K562 treated with DMSO at 1 percent for 4 hours (cell line): ENCODE results near the gene SNRK. TPM values are rescaled to one million over a fixed set of nuclear protein-coding genes. Genes with fewer than 3 reads are reported as not detected.

Experiments used
- total RNA-seq: library from RNA; unstranded; fragments of 300-600 nt; gene quantifications from 2 replicates; pipeline ENCODE4 v1.2.3, GENCODE V29; 2022; ENCODE audit not compliant: insufficient read depth

SNRK gene, protein sequence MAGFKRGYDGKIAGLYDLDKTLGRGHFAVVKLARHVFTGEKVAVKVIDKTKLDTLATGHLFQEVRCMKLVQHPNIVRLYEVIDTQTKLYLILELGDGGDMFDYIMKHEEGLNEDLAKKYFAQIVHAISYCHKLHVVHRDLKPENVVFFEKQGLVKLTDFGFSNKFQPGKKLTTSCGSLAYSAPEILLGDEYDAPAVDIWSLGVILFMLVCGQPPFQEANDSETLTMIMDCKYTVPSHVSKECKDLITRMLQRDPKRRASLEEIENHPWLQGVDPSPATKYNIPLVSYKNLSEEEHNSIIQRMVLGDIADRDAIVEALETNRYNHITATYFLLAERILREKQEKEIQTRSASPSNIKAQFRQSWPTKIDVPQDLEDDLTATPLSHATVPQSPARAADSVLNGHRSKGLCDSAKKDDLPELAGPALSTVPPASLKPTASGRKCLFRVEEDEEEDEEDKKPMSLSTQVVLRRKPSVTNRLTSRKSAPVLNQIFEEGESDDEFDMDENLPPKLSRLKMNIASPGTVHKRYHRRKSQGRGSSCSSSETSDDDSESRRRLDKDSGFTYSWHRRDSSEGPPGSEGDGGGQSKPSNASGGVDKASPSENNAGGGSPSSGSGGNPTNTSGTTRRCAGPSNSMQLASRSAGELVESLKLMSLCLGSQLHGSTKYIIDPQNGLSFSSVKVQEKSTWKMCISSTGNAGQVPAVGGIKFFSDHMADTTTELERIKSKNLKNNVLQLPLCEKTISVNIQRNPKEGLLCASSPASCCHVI
- total RNA-seq, result 7.6 and 8.3 TPM in 2 replicates

GRCh38 chr3:43286115-43286840 lies at the start of gene SNRK:
TSS of gene SNRK (plus strand) at chr3:43286540. CDS start at chr3:43303204, 16,664 bp downstream.

Other genes starting within 250 kb of the SNRK start
- gene POMGNT2, start 180.5 kb upstream of the SNRK start, total RNA-seq, result 16.1 and 19.7 TPM in 2 replicates